OCI-LY7 (cell line): Measurements from ENCODE around the gene OTOG. TPM values are rescaled to one million over a fixed set of nuclear protein-coding genes. Genes with fewer than 3 reads are reported as not detected.

Experiments
- BruUV-seq: library from RNA; stranded (reverse); fragments of 400-500 nt; replicated peaks from 2 replicates; lab custom pipeline; 2021; lab: Mats Ljungman, UMichigan
- CTCF ChIA-PET: fragments of 300-600 bp; sonication (Branson Sonifier 250); formaldehyde crosslinking; loops from one replicate; lab custom pipeline; 2022; ENCODE audit warnings: antibody characterized with exemption; ENCODE audit not compliant: unreplicated experiment; lab: Charles Lee
- POLR2A ChIA-PET: fragments of 300-600 bp; sonication (Branson Sonifier 250); formaldehyde crosslinking; loops from one replicate; lab custom pipeline; 2022; ENCODE audit warnings: antibody characterized with exemption; lab: Charles Lee
- DNase-seq: peaks from one replicate; pipeline ENCODE4 v3.0.0-alpha.2; 2015; ENCODE audit warnings: low spot score
- H2AFZ ChIP-seq: fragments of 200-600 bp; sonication (generic), shearing (Covaris generic); 2 replicates; pipeline ENCODE4 v1.6.1; 2014; ENCODE audit warnings: mild to moderate bottlenecking, antibody characterized with exemption, low read length, moderate library complexity
- H3K27ac ChIP-seq: fragments of 200-600 bp; sonication (generic); 2 replicates; pipeline ENCODE4 v1.5.1; 2014; ENCODE audit warnings: mixed run types, low read depth, mild to moderate bottlenecking, moderate library complexity, low read length, inconsistent platforms; ENCODE audit not compliant: poor library complexity, severe bottlenecking
- H3K36me3 ChIP-seq: fragments of 200-600 bp; sonication (generic); 2 replicates; pipeline ENCODE4 v1.6.1; 2014; ENCODE audit warnings: mild to moderate bottlenecking, antibody characterized with exemption, low read length, moderate library complexity, mixed read lengths; ENCODE audit not compliant: insufficient read depth
- H3K4me1 ChIP-seq: fragments of 200-600 bp; sonication (generic); 2 replicates; pipeline ENCODE4 v1.5.1; 2014; ENCODE audit warnings: mild to moderate bottlenecking, low read length; ENCODE audit not compliant: insufficient read depth, poor library complexity, severe bottlenecking
- H3K4me2 ChIP-seq: fragments of 200-600 bp; sonication (generic); 2 replicates; pipeline ENCODE4 v1.6.1; 2014; ENCODE audit warnings: mild to moderate bottlenecking, low read length
- H3K4me3 ChIP-seq: fragments of 200-600 bp; sonication (generic); 2 replicates; pipeline ENCODE4 v1.5.1; 2014; ENCODE audit warnings: mild to moderate bottlenecking, low read depth, low read length; ENCODE audit not compliant: poor library complexity, severe bottlenecking
- H3K79me2 ChIP-seq: fragments of 200-600 bp; sonication (generic); 2 replicates; pipeline ENCODE4 v1.6.1; 2016; ENCODE audit warnings: low read depth, mild to moderate bottlenecking, low read length, moderate library complexity, mixed read lengths; ENCODE audit not compliant: insufficient read depth
- H3K9me2 ChIP-seq: fragments of 200-600 bp; sonication (generic); 2 replicates; pipeline ENCODE4 v1.6.1; 2016; ENCODE audit warnings: mild to moderate bottlenecking, low read length, mixed read lengths; ENCODE audit not compliant: insufficient read depth
- H3K9me3 ChIP-seq: fragments of 200-600 bp; sonication (generic); 2 replicates; pipeline ENCODE4 v1.6.1; 2014; ENCODE audit warnings: mild to moderate bottlenecking, mixed run types, low read length, mixed read lengths
- H4K20me1 ChIP-seq: fragments of 200-600 bp; sonication (generic); 2 replicates; pipeline ENCODE4 v1.6.1; 2014; ENCODE audit warnings: mild to moderate bottlenecking, antibody characterized with exemption, low read length, moderate library complexity, mixed read lengths; ENCODE audit not compliant: insufficient read depth
- CTCF ChIP-seq: fragments of 200-600 bp; sonication (generic); conservative IDR thresholded peaks from 2 replicates; pipeline ENCODE4 v1.5.1; 2014; ENCODE audit warnings: mild to moderate bottlenecking, antibody characterized with exemption, low read length, moderate library complexity, mixed read lengths
- EZH2phosphoT487 ChIP-seq: fragments of 200-600 bp; sonication (generic); IDR thresholded peaks from 2 replicates; pipeline ENCODE4 v1.6.1; 2018; ENCODE audit warnings: low read depth, borderline replicate concordance, mild to moderate bottlenecking, mixed run types, antibody characterized with exemption, low read length, moderate library complexity, mixed read lengths
- intact Hi-C: fragments of 100-400 bp; cut with micrococcal nuclease; formaldehyde crosslinking; loops from one replicate; pipeline ENCODE4 v1.10.0; 2022; ENCODE audit not compliant: unreplicated experiment
- total RNA-seq, 2 experiments: library from RNA; depleted of rRNA in 1 of 2; stranded (reverse); fragments of >200 nt in 1 of 2; shearing (Covaris generic) in 1 of 2; gene quantifications; 2 replicates each; pipeline ENCODE4 v1.2.3, GENCODE V29; 2014 to 2022

The OTOG gene
- total RNA-seq, 2 experiments from 2014 or later = not detected

GRCh38 chr11:17653611-17654010 lies 106.6 kb downstream of the OTOG start:
- intact Hi-C loops = no loop called here
- no peak overlapping the region for H2AFZ ChIP-seq
- no peaks in the 10 kb centered on the region for H4K20me1 ChIP-seq
- no TSS peak for BruUV-seq
- H3K9me2 ChIP-seq = no peaks in the 10 kb centered on the region
- no peak for DNase-seq
- H3K9me3 ChIP-seq = no peaks in the 10 kb centered on the region
- no peak overlapping the region for H3K4me3 ChIP-seq
- no peak for TF ChIP-seq EZH2phosphoT487
- no peak for TF ChIP-seq CTCF
- ChIA-PET CTCF (no interaction called here), POLR2A (interaction anchor here (1.3 kb wide), 1 partner anchor 13 kb away, joined by 3 read pairs; no protein-coding TSS in a partner anchor)
- no peaks in the 10 kb centered on the region for H3K4me1 ChIP-seq
- no peaks in the 10 kb centered on the region for H3K36me3 ChIP-seq
- no peak overlapping the region for H3K4me2 ChIP-seq
- no peak overlapping the region for H3K27ac ChIP-seq
- no peaks in the 10 kb centered on the region for H3K79me2 ChIP-seq

- H3K79me2 ChIP-seq = no peaks in the 10 kb centered on the region
- ChIA-PET POLR2A (interaction anchor here (0.6 kb wide), 1 partner anchor 1833 kb away, joined by 3 read pairs; no protein-coding TSS in a partner anchor), CTCF (no interaction called here)
- H3K4me3 ChIP-seq = no peak overlapping the region
- no peak for DNase-seq
- H3K4me1 ChIP-seq = no peaks in the 10 kb centered on the region
- H4K20me1 ChIP-seq = no peaks in the 10 kb centered on the region
- no peak overlapping the region for H3K4me2 ChIP-seq
- H2AFZ ChIP-seq = no peak overlapping the region
- no peaks in the 10 kb centered on the region for H3K9me2 ChIP-seq
- BruUV-seq = no TSS peak
- intact Hi-C loops = no loop called here
- no peaks in the 10 kb centered on the region for H3K36me3 ChIP-seq
- TF ChIP-seq CTCF (no peak), EZH2phosphoT487 (no peak)
- H3K9me3 ChIP-seq = no peaks in the 10 kb centered on the region
- no peak overlapping the region for H3K27ac ChIP-seq
Measured at GRCh38 chr11:17655682-17656081, 108.6 kb downstream of the OTOG start.

GRCh38 chr11:17658211-17658610 lies 111.2 kb downstream of the OTOG start:
- Histone ChIP-seq H3K79me2 (no peaks in the 10 kb centered on the region), H3K9me2 (no peaks in the 10 kb centered on the region), H3K4me1 (no peaks in the 10 kb centered on the region), H3K4me3 (no peak overlapping the region), H2AFZ (no peak overlapping the region), H3K36me3 (no peaks in the 10 kb centered on the region), H3K9me3 (no peaks in the 10 kb centered on the region), H3K27ac (no peak overlapping the region), H3K4me2 (no peak overlapping the region), H4K20me1 (no peaks in the 10 kb centered on the region)
- DNase-seq = no peak
- POLR2A ChIA-PET = no interaction called here
- intact Hi-C loops = no loop called here
- BruUV-seq = no TSS peak
- TF ChIP-seq CTCF = no peak
- CTCF ChIA-PET = no interaction called here
